Measurements from ENCODE around the gene PGM5.

Gene PGM5

DNA sequence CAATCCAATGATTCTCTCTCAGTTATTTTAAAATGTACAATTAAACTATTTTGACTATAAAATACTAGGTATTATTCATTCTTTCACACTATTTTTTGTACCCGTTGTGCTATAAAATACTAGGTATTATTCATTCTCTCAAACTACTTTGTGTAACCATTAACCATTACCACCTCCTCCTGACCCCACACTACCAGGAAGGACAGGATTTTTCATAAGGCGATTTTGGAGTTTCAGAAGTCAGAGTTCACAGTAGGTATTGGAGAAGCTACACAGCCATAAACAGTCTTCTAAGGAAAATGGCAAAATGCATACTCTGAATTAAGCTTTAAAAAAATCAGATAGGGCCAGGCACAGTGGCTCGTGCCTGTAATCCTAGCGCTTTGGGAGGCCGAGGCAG lies 219.4 kb downstream of the PGM5 start:
- POLR2A ChIA-PET = no interaction called here

DNA sequence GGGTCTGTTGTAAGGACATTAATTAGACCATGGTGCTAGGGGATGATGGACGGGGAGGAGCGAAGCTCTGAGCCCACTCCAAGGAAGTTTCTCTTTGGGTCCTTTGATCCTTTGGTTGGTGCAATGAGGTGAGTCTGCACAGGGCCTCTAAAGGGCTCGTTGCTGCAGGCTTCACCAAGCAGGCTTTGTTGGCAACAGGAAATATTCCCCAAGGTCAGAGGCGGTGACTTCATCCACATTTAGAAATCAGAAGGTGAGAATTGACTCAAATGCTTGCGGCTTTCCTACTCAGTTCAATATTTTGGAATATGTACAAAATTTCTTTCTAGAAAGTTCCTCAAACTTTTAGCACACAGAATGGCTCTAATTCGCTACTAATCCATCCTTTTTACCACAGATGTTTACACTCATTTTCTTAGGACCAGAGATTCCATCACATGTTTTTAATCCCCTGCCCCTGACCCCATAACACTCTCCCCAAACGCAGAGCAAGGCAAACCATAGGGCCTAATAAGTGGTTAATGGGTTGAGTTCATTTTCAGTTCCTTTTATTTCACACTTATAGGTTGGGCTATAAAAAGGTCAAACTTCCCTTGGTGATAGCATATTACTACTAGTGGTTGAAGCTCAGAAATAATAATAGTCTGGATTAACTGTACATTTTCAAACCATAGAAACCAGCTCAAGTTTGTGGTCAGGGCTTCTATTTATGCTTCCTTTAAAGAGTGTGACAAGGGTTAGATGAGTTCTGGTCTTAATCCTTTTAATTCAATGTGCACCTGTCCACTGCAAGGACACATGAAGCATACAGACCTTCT lies 221.6 kb downstream of the PGM5 start:
- Histone ChIP-seq H3K36me3 (ENCODE audit: control insufficient read depth in 2 of 2, insufficient read depth in 1 of 2, low read length in 2 of 2) (no peaks in the 10 kb centered on the region), H3K27ac (ENCODE audit: extremely low read depth, low read depth, low read length) (no peak overlapping the region), H3K4me3 (ENCODE audit: low read depth, low read length) (no peak overlapping the region), H3K4me1 (ENCODE audit: control insufficient read depth, insufficient read depth, low read length) (no peaks in the 10 kb centered on the region), H3K9me3 (ENCODE audit: control insufficient read depth, insufficient read depth, low read depth, low read length) (no peaks in the 10 kb centered on the region)
- TF ChIP-seq, protein P1, sequence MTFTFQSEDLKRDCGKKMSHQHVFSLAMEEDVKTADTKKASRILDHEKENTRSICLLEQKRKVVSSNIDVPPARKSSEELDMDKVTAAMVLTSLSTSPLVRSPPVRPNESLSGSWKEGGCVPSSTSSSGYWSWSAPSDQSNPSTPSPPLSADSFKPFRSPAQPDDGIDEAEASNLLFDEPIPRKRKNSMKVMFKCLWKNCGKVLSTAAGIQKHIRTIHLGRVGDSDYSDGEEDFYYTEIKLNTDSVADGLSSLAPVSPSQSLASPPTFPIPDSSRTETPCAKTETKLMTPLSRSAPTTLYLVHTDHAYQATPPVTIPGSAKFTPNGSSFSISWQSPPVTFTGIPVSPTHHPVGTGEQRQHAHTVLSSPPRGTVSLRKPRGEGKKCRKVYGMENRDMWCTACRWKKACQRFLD (tag by site-specific recombination; IDR thresholded peaks at IDR 0.05) = no peak
- no peak for TF ChIP-seq HOXD13 (CRISPR knock-in tag; IDR thresholded peaks at IDR 0.05; ENCODE audit: borderline replicate concordance)
- no peak for TF ChIP-seq ZIC2 (tag by site-specific recombination; IDR thresholded peaks at IDR 0.05)
- TF ChIP-seq WT1 (tag by site-specific recombination; IDR thresholded peaks at IDR 0.05) = no peak
- TF ChIP-seq, protein P2, sequence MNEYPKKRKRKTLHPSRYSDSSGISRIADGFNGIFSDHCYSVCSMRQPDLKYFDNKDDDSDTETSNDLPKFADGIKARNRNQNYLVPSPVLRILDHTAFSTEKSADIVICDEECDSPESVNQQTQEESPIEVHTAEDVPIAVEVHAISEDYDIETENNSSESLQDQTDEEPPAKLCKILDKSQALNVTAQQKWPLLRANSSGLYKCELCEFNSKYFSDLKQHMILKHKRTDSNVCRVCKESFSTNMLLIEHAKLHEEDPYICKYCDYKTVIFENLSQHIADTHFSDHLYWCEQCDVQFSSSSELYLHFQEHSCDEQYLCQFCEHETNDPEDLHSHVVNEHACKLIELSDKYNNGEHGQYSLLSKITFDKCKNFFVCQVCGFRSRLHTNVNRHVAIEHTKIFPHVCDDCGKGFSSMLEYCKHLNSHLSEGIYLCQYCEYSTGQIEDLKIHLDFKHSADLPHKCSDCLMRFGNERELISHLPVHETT (tag by site-specific recombination; IDR thresholded peaks at IDR 0.05) = no peak
- TF ChIP-seq, protein P3, sequence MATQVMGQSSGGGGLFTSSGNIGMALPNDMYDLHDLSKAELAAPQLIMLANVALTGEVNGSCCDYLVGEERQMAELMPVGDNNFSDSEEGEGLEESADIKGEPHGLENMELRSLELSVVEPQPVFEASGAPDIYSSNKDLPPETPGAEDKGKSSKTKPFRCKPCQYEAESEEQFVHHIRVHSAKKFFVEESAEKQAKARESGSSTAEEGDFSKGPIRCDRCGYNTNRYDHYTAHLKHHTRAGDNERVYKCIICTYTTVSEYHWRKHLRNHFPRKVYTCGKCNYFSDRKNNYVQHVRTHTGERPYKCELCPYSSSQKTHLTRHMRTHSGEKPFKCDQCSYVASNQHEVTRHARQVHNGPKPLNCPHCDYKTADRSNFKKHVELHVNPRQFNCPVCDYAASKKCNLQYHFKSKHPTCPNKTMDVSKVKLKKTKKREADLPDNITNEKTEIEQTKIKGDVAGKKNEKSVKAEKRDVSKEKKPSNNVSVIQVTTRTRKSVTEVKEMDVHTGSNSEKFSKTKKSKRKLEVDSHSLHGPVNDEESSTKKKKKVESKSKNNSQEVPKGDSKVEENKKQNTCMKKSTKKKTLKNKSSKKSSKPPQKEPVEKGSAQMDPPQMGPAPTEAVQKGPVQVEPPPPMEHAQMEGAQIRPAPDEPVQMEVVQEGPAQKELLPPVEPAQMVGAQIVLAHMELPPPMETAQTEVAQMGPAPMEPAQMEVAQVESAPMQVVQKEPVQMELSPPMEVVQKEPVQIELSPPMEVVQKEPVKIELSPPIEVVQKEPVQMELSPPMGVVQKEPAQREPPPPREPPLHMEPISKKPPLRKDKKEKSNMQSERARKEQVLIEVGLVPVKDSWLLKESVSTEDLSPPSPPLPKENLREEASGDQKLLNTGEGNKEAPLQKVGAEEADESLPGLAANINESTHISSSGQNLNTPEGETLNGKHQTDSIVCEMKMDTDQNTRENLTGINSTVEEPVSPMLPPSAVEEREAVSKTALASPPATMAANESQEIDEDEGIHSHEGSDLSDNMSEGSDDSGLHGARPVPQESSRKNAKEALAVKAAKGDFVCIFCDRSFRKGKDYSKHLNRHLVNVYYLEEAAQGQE (tag by site-specific recombination; IDR thresholded peaks at IDR 0.05) = no peak
- TF ChIP-seq, protein P4, sequence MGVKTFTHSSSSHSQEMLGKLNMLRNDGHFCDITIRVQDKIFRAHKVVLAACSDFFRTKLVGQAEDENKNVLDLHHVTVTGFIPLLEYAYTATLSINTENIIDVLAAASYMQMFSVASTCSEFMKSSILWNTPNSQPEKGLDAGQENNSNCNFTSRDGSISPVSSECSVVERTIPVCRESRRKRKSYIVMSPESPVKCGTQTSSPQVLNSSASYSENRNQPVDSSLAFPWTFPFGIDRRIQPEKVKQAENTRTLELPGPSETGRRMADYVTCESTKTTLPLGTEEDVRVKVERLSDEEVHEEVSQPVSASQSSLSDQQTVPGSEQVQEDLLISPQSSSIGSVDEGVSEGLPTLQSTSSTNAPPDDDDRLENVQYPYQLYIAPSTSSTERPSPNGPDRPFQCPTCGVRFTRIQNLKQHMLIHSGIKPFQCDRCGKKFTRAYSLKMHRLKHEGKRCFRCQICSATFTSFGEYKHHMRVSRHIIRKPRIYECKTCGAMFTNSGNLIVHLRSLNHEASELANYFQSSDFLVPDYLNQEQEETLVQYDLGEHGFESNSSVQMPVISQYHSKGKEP (tag by site-specific recombination; IDR thresholded peaks at IDR 0.05) = no peak
- no peak for TF ChIP-seq KLF9 (tag by site-specific recombination; IDR thresholded peaks at IDR 0.05; ENCODE audit: low read depth)
- no peak for TF ChIP-seq ZNF670 (tag by site-specific recombination; IDR thresholded peaks at IDR 0.05; ENCODE audit: low read depth)
- TF ChIP-seq ZNF791 (tag by site-specific recombination; IDR thresholded peaks at IDR 0.05) = no peak
- ChIA-PET POLR2A (no interaction called here), CTCF (interaction anchor here (0.5 to 4.0 kb wide), 2 partner anchors 10 to 235 kb away, joined by 5 to 14 read pairs; no protein-coding TSS in a partner anchor)

More for the DNA sequence above, 219.4 kb downstream of the PGM5 start:
- Histone ChIP-seq H3K9me3 (ENCODE audit: control insufficient read depth, insufficient read depth, low read depth, low read length) (no peaks in the 10 kb centered on the region), H3K27ac (ENCODE audit: extremely low read depth, low read depth, low read length) (no peak overlapping the region), H3K4me1 (ENCODE audit: control insufficient read depth, insufficient read depth, low read length) (no peaks in the 10 kb centered on the region), H3K4me3 (ENCODE audit: low read depth, low read length) (no peak overlapping the region), H3K36me3 (ENCODE audit: control insufficient read depth in 2 of 2, insufficient read depth in 1 of 2, low read length in 2 of 2) (no peaks in the 10 kb centered on the region)
- CTCF ChIA-PET = interaction anchor here (0.6 to 1.7 kb wide), 2 partner anchors 14 to 625 kb away, joined by 3 to 4 read pairs; no protein-coding TSS in a partner anchor
- TF ChIP-seq ZNF248 (tag by site-specific recombination; IDR thresholded peaks at IDR 0.05) (no peak), ZNF2 (tag by site-specific recombination; IDR thresholded peaks at IDR 0.05) (no peak), ZNF19 (tag by site-specific recombination; IDR thresholded peaks at IDR 0.05; ENCODE audit: low read depth) (no peak), ZNF544 (tag by site-specific recombination; IDR thresholded peaks at IDR 0.05) (no peak), REPIN1 (tag by site-specific recombination; IDR thresholded peaks at IDR 0.05; ENCODE audit: low read depth) (no peak), BCL11A (tag by site-specific recombination; IDR thresholded peaks at IDR 0.05; ENCODE audit: low read depth) (no peak), ZNF747 (tag by site-specific recombination; IDR thresholded peaks at IDR 0.05) (no peak), HOXD13 (CRISPR knock-in tag; IDR thresholded peaks at IDR 0.05; ENCODE audit: borderline replicate concordance) (no peak), ZNF157 (tag by site-specific recombination; IDR thresholded peaks at IDR 0.05) (no peak), ZNF350 (tag by site-specific recombination; IDR thresholded peaks at IDR 0.05) (no peak), ZNF311 (tag by site-specific recombination; IDR thresholded peaks at IDR 0.05; ENCODE audit: borderline replicate concordance) (no peak), ZNF510 (tag by site-specific recombination; IDR thresholded peaks at IDR 0.05; ENCODE audit: insufficient replicate concordance) (no peak), ZNF777 (tag by site-specific recombination; IDR thresholded peaks at IDR 0.05; ENCODE audit: borderline replicate concordance) (no peak), ZNF610 (tag by site-specific recombination; IDR thresholded peaks at IDR 0.05; ENCODE audit: borderline replicate concordance) (no peak)
- TF ChIP-seq, protein P5, sequence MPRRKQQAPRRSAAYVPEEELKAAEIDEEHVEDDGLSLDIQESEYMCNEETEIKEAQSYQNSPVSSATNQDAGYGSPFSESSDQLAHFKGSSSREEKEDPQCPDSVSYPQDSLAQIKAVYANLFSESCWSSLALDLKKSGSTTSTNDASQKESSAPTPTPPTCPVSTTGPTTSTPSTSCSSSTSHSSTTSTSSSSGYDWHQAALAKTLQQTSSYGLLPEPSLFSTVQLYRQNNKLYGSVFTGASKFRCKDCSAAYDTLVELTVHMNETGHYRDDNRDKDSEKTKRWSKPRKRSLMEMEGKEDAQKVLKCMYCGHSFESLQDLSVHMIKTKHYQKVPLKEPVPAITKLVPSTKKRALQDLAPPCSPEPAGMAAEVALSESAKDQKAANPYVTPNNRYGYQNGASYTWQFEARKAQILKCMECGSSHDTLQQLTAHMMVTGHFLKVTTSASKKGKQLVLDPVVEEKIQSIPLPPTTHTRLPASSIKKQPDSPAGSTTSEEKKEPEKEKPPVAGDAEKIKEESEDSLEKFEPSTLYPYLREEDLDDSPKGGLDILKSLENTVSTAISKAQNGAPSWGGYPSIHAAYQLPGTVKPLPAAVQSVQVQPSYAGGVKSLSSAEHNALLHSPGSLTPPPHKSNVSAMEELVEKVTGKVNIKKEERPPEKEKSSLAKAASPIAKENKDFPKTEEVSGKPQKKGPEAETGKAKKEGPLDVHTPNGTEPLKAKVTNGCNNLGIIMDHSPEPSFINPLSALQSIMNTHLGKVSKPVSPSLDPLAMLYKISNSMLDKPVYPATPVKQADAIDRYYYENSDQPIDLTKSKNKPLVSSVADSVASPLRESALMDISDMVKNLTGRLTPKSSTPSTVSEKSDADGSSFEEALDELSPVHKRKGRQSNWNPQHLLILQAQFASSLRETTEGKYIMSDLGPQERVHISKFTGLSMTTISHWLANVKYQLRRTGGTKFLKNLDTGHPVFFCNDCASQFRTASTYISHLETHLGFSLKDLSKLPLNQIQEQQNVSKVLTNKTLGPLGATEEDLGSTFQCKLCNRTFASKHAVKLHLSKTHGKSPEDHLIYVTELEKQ (tag by site-specific recombination; IDR thresholded peaks at IDR 0.05; ENCODE audit: borderline replicate concordance) = no peak
- TF ChIP-seq, protein P6, sequence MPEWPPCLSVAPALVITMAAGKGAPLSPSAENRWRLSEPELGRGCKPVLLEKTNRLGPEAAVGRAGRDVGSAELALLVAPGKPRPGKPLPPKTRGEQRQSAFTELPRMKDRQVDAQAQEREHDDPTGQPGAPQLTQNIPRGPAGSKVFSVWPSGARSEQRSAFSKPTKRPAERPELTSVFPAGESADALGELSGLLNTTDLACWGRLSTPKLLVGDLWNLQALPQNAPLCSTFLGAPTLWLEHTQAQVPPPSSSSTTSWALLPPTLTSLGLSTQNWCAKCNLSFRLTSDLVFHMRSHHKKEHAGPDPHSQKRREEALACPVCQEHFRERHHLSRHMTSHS (tag by site-specific recombination; IDR thresholded peaks at IDR 0.05) = no peak
